ENCODE measurements around the gene MAP3K20. TPM values are rescaled to one million over a fixed set of nuclear protein-coding genes. Genes with fewer than 3 reads are reported as not detected.
"Not testable (repeated sequence)": the region's sequence is repeated elsewhere in the genome, so short reads cannot be mapped to it uniquely, and the experiment has no call there.

Gene MAP3K20
- total RNA-seq, 2 donors from 2014 or later = 141 to 223 TPM

GRCh38 chr2:173157676-173158293 lies 82.1 kb downstream of the MAP3K20 start:
- Histone ChIP-seq H3K4me1 (peaks cover 0 to 36% of the 10 kb centered on the region in 2 donors), H3K9me3 (no peaks in the 10 kb centered on the region), H3K27me3 (no peaks in the 10 kb centered on the region), H3K4me3 (no peak overlapping the region), H3K36me3 (no peaks in the 10 kb centered on the region), H3K27ac (no peak overlapping the region)
- no peak for TF ChIP-seq CTCF (IDR thresholded peaks at IDR 0.05)
- DNase-seq (ENCODE audit: low spot score) = no peak

- DNase-seq (ENCODE audit: low spot score) = peak; percentile 95
- Histone ChIP-seq H3K27me3 (no peaks in the 10 kb centered on the region), H3K4me3 (no peak overlapping the region), H3K36me3 (no peaks in the 10 kb centered on the region), H3K4me1 (peaks cover 0 to 36% of the 10 kb centered on the region in 2 donors), H3K9me3 (peaks cover 0 to 6% of the 10 kb centered on the region in 2 donors), H3K27ac (peak overlapping the region; percentile 65 to 67)
- no peak for TF ChIP-seq CTCF (IDR thresholded peaks at IDR 0.05)
Measured at GRCh38 chr2:173159791-173160463, 84.3 kb downstream of the MAP3K20 start.

GRCh38 chr2:173160618-173161017 lies 85.0 kb downstream of the MAP3K20 start:
- H3K27ac ChIP-seq = peak overlapping the region; percentile 65 to 67
- H3K36me3 ChIP-seq = no peaks in the 10 kb centered on the region
- H3K27me3 ChIP-seq = no peaks in the 10 kb centered on the region
- no peak for TF ChIP-seq CTCF (IDR thresholded peaks at IDR 0.05)
- H3K4me1 ChIP-seq = peaks cover 0 to 38% of the 10 kb centered on the region in 2 donors
- no peak for DNase-seq (ENCODE audit: low spot score)
- no peak overlapping the region for H3K4me3 ChIP-seq
- peaks cover 0 to 6% of the 10 kb centered on the region in 2 donors for H3K9me3 ChIP-seq

GRCh38 chr2:173161040-173161439 lies 85.4 kb downstream of the MAP3K20 start:
- DNase-seq (ENCODE audit: low spot score) = no peak
- peaks cover 0 to 38% of the 10 kb centered on the region in 2 donors for H3K4me1 ChIP-seq

GRCh38 chr2:173161507-173161906 lies 85.9 kb downstream of the MAP3K20 start:
- no peaks in the 10 kb centered on the region for H3K27me3 ChIP-seq
- DNase-seq (ENCODE audit: low spot score) = no peak
- H3K4me3 ChIP-seq = no peak overlapping the region
- H3K4me1 ChIP-seq = peaks cover 0 to 38% of the 10 kb centered on the region in 2 donors
- H3K36me3 ChIP-seq = no peaks in the 10 kb centered on the region
- peaks cover 0 to 6% of the 10 kb centered on the region in 2 donors for H3K9me3 ChIP-seq
- H3K27ac ChIP-seq = no peak overlapping the region
- no peak for TF ChIP-seq CTCF (IDR thresholded peaks at IDR 0.05)

More at GRCh38 chr2:173161040-173161439, 85.4 kb downstream of the MAP3K20 start:
- peaks cover 0 to 6% of the 10 kb centered on the region in 2 donors for H3K9me3 ChIP-seq
- TF ChIP-seq CTCF (IDR thresholded peaks at IDR 0.05) = no peak
- no peak overlapping the region for H3K4me3 ChIP-seq
- H3K27me3 ChIP-seq = no peaks in the 10 kb centered on the region
- H3K36me3 ChIP-seq = no peaks in the 10 kb centered on the region
- peak overlapping the region in 1 of 2 donors; percentile 67 for H3K27ac ChIP-seq

GRCh38 chr2:173163357-173163756 lies 87.7 kb downstream of the MAP3K20 start:
- not testable (repeated sequence) for H3K36me3 ChIP-seq; H3K9me3 ChIP-seq; H3K27me3 ChIP-seq; DNase-seq (ENCODE audit: low spot score); H3K4me3 ChIP-seq; H3K27ac ChIP-seq
- peaks cover 0 to 36% of the 10 kb centered on the region in 2 donors for H3K4me1 ChIP-seq

Measured in right atrium auricular region (tissue), 2 donors.